Stimulated activated CD8-positive, alpha-beta memory T cell treated with anti-CD3 and anti-CD28 coated beads, Interleukin-15, amount 100 ng/mL, for 48 hours (primary cell): ENCODE data around the gene PCNX2.
A peak's percentile ranks its signal among the peaks of the same experiment; 100 is the strongest.

Source experiments
- DNase-seq, 2 donors: peaks; one replicate each; pipeline ENCODE4 v3.0.0-alpha.2; 2020; ENCODE audit warnings: low read depth in 2 of 2

Gene PCNX2

GRCh38 chr1:233315718-233316301 lies 20.3 kb upstream of the PCNX2 start:
- no peak for DNase-seq

GRCh38 chr1:233313434-233314155 lies 18.1 kb upstream of the PCNX2 start:
- DNase-seq: no peak

- no peak for DNase-seq
These were observed 9.1 kb upstream of the PCNX2 start for GRCh38 chr1:233304489-233305102.

- DNase-seq: no peak
These were observed 4.8 kb upstream of the PCNX2 start for GRCh38 chr1:233300326-233300725.

- no peak for DNase-seq
These were observed 3.9 kb upstream of the PCNX2 start for GRCh38 chr1:233299450-233299849.

DNA sequence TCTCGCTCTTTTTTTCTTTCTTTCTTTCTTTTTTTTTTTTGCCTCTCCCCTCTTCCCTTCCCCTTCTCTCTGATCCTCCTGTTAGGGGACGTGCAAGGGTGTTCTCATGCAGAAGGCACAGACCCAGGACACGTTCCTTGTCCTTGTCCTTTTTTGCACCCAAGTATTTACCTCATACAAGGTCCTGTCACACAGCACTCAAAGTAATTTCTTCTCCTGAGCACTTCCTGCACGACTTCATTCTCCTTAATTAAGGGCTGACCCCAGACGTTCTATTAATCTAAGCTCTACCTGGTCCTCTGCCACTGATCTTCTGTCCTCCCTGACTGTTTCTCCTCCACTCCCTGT lies 424 bp upstream of the PCNX2 start:
- no peak for DNase-seq

DNA sequence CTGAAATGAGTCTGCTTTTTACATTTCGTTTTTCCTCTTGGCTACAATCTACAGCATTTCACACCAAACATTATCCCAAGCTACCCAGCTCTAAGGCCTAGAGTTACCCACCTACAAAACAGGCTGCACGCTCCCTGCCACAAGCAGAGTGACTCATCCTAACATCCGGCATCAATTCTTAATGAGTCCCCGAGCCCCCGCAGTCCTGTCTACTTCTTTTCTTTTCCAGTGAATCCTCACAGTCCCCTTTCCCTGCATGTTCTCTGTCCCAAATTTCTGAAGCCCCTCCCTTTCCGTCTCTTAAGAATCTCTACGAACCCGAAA lies 650 bp downstream of the PCNX2 start:
- peak in 1 of 2 donors; percentile 28 for DNase-seq

DNA sequence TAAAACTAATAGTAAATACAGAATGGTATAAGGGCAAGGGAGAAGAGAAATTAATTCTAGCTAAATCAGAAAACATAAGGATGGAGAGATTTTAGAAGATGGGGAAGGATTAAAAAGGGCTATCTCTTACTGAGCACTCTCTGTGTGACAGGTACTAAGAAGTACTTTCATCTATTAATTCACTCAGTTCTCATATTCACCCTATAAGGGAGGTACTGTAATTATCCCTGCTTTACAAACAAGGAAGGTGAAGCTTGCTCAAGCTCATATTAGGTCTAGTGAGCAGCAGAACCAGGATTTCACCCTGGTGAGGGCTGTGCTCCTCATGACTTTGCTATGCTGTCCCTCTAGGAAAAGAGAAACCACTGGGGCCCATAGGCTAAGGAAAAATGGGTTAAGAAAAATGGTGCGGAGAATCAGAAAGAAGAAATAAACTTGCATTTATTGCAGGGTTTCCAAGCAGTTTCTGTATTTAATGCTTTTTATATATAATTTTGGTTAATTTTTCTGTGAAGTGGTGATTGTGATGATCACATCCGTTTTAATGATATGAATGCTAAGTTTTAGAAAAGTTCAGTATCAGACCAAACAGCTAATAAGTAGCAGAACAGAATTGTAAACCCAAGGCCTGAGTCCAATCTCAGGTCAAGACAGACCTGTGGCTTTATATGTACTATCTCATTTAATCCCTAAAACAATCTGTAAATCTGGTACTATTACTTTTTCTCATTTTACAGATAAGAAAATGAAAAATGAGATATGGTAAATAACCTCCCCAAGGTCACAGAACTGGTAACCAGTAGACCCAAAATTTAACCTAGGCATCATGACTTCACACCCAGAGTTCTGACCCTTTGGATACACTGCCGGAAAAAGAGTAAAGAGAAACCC lies 1.7 kb downstream of the PCNX2 start:
- DNase-seq: no peak

GRCh38 chr1:233290396-233291034 lies 5.0 kb downstream of the PCNX2 start:
- DNase-seq: no peak

- no peak for DNase-seq
These were observed 5.8 kb downstream of the PCNX2 start for GRCh38 chr1:233289676-233290075.

DNA sequence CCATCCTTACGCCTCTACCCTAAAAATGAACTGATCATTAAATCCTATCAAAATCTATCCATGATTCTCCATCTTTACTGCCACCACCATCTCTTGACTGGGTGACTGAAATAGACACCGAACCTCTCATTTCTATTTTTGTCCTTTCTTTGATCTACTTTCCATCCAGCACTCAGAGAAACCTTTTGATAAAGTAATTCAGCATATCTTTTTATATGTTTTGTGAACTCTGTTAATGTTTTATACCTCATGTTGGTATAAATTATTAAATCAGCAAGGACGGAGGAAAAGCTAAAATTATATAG lies 13.0 kb downstream of the PCNX2 start:
- no peak for DNase-seq

DNA sequence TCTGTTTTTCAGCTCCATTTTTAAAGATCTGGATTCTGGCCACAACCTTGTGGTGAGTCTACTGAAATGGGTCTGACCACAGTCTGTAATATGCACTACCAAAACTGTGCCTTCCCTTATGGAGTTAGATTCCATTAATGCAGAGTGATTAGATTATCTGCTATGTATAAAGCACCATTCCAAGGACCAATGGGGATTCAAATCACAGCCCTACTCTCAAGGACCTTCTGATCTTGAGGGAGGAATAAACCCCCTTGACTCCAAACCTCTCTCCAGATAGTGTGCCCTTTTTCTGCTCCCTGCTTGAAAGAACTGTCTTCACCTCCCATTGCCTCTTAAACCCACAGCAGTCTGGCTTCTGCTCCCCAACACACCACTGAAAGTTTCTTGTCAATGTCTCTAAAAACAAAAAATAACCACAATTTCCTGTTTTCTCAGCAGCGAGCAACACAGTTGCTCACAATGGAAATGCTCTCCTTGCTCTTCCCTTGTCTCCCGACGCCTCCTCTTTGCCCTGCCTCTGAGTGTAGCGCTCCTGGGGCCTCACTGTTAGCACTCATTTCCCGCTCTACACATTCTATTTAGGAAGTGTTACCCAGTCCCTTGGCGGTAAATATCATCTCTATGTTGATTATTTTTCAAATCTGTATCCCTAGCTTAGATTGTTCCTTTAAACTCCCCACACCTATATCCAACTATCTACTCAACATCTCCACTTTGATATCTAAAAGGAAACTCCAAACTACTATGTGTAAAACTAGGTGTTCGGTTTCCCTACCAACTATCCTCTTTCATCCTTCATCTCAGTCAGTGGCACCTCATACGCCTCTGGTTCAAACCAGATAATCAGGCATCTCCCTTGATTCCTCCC lies 13.6 kb downstream of the PCNX2 start:
- peak in 1 of 2 donors; percentile 6 for DNase-seq

DNA sequence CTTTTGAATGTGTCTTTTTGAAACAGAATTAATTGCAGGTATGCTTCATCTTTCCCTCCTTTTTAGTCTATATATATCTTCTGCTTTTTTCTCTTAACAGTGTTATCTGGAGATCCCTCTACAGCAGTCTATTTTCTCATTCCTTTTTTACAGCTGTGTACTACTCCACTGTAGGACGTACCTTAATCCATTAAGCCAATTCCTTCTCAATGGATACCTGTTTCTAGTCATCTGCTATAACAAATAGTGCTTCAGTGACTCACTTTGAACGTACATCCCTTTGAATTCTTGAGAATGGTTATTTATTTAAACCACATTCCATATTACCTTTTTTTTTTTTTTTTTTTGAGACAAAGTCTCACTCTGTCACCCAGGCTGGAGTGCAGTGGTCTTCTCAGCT lies 15.6 kb downstream of the PCNX2 start:
- no peak for DNase-seq

- no peak for DNase-seq
These were observed 16.9 kb downstream of the PCNX2 start for GRCh38 chr1:233278631-233279030.

GRCh38 chr1:233277637-233278606 lies 17.6 kb downstream of the PCNX2 start:
- DNase-seq: no peak

GRCh38 chr1:233269656-233270055 lies 25.9 kb downstream of the PCNX2 start:
- no peak for DNase-seq

GRCh38 chr1:233268389-233269022 lies 27.0 kb downstream of the PCNX2 start:
- DNase-seq: no peak

DNA sequence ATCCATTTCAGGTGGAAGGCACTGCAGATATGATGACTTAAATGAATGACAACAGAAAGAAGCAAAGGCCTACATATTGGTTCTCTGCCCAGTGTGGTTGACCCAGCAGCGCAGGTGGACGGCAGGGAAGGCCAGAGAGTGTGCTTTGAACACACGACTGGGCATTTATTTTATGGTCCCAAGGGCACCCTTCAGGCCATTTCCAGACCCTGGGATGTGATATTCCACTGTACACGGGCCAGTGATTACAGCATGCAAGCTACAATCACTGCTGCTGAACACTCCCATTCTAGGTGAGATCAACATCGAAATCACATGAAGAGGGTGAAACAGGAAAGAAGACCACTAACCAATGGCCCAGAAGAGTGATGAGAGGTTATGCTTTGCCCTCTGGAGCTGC lies 33.8 kb downstream of the PCNX2 start:
- DNase-seq: no peak

DNA sequence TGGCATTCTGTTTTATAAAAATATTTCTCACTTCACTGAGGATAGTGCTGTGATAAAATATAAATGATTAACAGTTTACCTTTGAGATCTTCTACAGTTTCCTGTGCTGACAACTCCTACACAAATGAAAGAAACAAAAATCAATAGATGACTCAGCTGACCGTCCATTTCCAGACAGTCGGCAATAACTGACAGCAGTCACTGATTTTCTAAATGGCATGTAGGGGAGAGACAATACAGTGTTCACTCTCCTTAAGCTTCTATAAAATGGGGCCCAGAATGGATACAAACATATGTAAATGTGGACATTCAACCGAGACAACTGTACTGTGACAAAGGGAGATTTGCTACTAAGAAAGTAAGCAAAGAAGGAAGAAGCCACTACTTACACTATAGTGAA lies 34.3 kb downstream of the PCNX2 start:
- DNase-seq: no peak

GRCh38 chr1:233257786-233258185 lies 37.7 kb downstream of the PCNX2 start:
- DNase-seq: no peak
